Measurements from ENCODE around the gene ANKRD16. TPM values are rescaled to one million over a fixed set of nuclear protein-coding genes. Genes with fewer than 3 reads are reported as not detected.

The ANKRD16 gene
- total and polyA plus RNA-seq, 2 of the 13 experiments (the other 11 are each of a cell fraction or from before 2014, with no cell fraction given), result 8.0 to 11.4 TPM

DNA sequence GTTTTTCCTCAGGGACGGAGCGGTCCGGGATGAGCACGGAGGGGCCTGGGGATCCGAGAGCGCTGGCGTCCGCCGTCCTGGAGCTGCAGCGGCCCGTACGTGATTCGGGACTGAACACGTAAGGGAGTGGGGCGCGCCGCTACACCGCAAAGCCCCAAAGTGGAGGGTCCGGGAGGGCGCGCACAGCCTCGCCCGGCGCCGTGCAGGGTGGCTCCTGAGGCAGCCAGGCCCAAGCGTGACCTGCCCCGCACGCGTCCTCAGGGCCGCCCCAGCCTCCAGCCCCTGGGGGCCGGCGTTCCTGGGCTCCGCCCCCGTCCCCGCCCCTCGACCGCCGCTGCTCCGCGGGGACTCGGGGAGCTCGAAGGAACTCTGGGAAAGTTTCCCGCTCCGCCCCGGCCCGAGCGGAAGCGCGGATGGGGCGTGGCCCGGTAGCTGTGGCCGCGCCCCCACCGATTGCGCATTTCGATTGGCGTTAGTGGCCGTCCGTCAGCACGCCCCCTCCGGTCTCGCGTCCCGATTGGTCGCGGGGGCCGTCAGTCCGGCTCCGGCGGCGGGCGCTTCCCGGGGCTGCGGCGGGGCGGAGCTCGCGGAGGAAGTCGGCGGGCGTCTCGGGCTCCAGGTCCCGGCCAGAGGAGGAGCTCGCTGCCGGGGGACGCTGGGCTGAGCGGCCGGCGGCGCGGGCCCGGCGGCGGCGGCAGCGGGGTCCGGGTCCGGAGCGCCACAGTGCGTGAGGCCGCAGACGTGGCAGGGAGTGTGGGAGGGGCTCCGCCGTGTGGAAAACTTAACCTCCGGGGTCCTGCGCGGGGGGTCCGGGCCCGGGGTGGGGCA is at the start of gene ANKRD16, which contains the start of gene FBH1 (continued):
- TF ChIP-seq, protein P1, sequence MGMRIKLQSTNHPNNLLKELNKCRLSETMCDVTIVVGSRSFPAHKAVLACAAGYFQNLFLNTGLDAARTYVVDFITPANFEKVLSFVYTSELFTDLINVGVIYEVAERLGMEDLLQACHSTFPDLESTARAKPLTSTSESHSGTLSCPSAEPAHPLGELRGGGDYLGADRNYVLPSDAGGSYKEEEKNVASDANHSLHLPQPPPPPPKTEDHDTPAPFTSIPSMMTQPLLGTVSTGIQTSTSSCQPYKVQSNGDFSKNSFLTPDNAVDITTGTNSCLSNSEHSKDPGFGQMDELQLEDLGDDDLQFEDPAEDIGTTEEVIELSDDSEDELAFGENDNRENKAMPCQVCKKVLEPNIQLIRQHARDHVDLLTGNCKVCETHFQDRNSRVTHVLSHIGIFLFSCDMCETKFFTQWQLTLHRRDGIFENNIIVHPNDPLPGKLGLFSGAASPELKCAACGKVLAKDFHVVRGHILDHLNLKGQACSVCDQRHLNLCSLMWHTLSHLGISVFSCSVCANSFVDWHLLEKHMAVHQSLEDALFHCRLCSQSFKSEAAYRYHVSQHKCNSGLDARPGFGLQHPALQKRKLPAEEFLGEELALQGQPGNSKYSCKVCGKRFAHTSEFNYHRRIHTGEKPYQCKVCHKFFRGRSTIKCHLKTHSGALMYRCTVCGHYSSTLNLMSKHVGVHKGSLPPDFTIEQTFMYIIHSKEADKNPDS (CRISPR knock-in tag; IDR thresholded peaks at IDR 0.05), result 0 out of 2 replicates have a peak, but pooled peaks have one; percentile 59
- TF ChIP-seq PHB2 (IDR thresholded peaks at IDR 0.05; ENCODE audit: partially characterized antibody) (no peak), JARID2 (CRISPR knock-in tag; IDR thresholded peaks at IDR 0.05; ENCODE audit: insufficient replicate concordance) (no peak), ZNF343 (CRISPR knock-in tag; IDR thresholded peaks at IDR 0.05) (0 out of 2 replicates have a peak, but pooled peaks have one; percentile 54), MXD4 (CRISPR knock-in tag; IDR thresholded peaks at IDR 0.05) (peak; percentile 85), ZNF839 (CRISPR knock-in tag; IDR thresholded peaks at IDR 0.05; ENCODE audit: borderline replicate concordance) (no peak), GABPB1 (CRISPR knock-in tag; IDR thresholded peaks at IDR 0.05) (peak; percentile 95), MED1 (CRISPR knock-in tag; IDR thresholded peaks at IDR 0.05) (peak; percentile 69), RFXANK (CRISPR knock-in tag; IDR thresholded peaks at IDR 0.05) (no peak), ZMAT3 (CRISPR knock-in tag; conservative IDR thresholded peaks at IDR 0.05) (peak; percentile 90), NFYB (CRISPR knock-in tag; IDR thresholded peaks at IDR 0.05) (peak; percentile 98), FOXK1 (CRISPR knock-in tag; IDR thresholded peaks at IDR 0.05; ENCODE audit: borderline replicate concordance, low read depth) (peak; percentile 60; the same call in 1 of the 2 replicates), NONO (IDR thresholded peaks at IDR 0.05) (no peak), NONO (CRISPR knock-in tag; conservative IDR thresholded peaks at IDR 0.05) (peak; percentile 72), ZNF441 (CRISPR knock-in tag; IDR thresholded peaks at IDR 0.05; ENCODE audit: borderline replicate concordance) (peak; percentile 74; the same call in 1 of the 2 replicates), ZFX (CRISPR knock-in tag; IDR thresholded peaks at IDR 0.05; ENCODE audit: low read depth) (peak; percentile 91), SSRP1 (CRISPR knock-in tag; IDR thresholded peaks at IDR 0.05) (no peak)
- TF ChIP-seq, protein P2, sequence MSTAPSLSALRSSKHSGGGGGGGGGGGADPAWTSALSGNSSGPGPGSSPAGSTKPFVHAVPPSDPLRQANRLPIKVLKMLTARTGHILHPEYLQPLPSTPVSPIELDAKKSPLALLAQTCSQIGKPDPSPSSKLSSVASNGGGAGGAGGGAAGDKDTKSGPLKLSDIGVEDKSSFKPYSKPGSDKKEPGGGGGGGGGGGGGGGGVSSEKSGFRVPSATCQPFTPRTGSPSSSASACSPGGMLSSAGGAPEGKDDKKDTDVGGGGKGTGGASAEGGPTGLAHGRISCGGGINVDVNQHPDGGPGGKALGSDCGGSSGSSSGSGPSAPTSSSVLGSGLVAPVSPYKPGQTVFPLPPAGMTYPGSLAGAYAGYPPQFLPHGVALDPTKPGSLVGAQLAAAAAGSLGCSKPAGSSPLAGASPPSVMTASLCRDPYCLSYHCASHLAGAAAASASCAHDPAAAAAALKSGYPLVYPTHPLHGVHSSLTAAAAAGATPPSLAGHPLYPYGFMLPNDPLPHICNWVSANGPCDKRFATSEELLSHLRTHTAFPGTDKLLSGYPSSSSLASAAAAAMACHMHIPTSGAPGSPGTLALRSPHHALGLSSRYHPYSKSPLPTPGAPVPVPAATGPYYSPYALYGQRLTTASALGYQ (CRISPR knock-in tag; IDR thresholded peaks at IDR 0.05), result peak; percentile 38; the same call in 1 of the 2 replicates
- TF ChIP-seq, protein P3, sequence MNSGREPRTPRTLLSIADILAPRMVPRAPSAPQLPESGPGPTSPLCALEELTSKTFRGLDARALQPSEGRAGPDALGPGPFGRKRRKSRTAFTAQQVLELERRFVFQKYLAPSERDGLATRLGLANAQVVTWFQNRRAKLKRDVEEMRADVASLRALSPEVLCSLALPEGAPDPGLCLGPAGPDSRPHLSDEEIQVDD (CRISPR knock-in tag; IDR thresholded peaks at IDR 0.05; ENCODE audit: borderline replicate concordance), result peak; percentile 64; the same call in 1 of the 2 replicates
- TF ChIP-seq, protein P4, sequence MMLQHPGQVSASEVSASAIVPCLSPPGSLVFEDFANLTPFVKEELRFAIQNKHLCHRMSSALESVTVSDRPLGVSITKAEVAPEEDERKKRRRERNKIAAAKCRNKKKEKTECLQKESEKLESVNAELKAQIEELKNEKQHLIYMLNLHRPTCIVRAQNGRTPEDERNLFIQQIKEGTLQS (CRISPR knock-in tag; IDR thresholded peaks at IDR 0.05), result no peak; the same call in 1 of the 2 replicates
- TF ChIP-seq, protein P5, sequence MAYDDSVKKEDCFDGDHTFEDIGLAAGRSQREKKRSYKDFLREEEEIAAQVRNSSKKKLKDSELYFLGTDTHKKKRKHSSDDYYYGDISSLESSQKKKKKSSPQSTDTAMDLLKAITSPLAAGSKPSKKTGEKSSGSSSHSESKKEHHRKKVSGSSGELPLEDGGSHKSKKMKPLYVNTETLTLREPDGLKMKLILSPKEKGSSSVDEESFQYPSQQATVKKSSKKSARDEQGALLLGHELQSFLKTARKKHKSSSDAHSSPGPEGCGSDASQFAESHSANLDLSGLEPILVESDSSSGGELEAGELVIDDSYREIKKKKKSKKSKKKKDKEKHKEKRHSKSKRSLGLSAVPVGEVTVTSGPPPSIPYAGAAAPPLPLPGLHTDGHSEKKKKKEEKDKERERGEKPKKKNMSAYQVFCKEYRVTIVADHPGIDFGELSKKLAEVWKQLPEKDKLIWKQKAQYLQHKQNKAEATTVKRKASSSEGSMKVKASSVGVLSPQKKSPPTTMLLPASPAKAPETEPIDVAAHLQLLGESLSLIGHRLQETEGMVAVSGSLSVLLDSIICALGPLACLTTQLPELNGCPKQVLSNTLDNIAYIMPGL (CRISPR knock-in tag; IDR thresholded peaks at IDR 0.05; ENCODE audit: borderline replicate concordance in 1 of 2, low read depth in 1 of 2), result peak; percentile 64 to 74; a peak in 3 of 4 replicates
- TF ChIP-seq, protein P6, sequence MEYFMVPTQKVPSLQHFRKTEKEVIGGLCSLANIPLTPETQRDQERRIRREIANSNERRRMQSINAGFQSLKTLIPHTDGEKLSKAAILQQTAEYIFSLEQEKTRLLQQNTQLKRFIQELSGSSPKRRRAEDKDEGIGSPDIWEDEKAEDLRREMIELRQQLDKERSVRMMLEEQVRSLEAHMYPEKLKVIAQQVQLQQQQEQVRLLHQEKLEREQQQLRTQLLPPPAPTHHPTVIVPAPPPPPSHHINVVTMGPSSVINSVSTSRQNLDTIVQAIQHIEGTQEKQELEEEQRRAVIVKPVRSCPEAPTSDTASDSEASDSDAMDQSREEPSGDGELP (IDR thresholded peaks at IDR 0.05; ENCODE audit: borderline replicate concordance, low read depth), result 0 out of 2 replicates have a peak, but pooled peaks have one; percentile 38
